Upper lobe of right lung (tissue), 1 donor: ENCODE data around the gene SCARF2. TPM values are rescaled to one million over a fixed set of nuclear protein-coding genes. Genes with fewer than 3 reads are reported as not detected.
"Not testable (repeated sequence)": the region's sequence is repeated elsewhere in the genome, so short reads cannot be mapped to it uniquely, and the experiment has no call there.

Source experiments
- ATAC-seq: fragments of 200-7000 bp; cut with Tn5 transposase; one replicate; pipeline ENCODE4 v1.9.1; 2020; ENCODE audit warnings: mild to moderate bottlenecking, moderate library complexity
- DNase-seq: peaks from one replicate; pipeline ENCODE4 v3.0.0-alpha.2; 2020
- H3K27ac ChIP-seq: fragments of 200-600 bp; one replicate; pipeline ENCODE4 v1.8.0; 2022
- H3K27me3 ChIP-seq: fragments of 200-600 bp; one replicate; pipeline ENCODE4 v1.8.0; 2022; ENCODE audit warnings: mild to moderate bottlenecking
- H3K36me3 ChIP-seq: fragments of 200-600 bp; one replicate; pipeline ENCODE4 v1.8.0; 2022
- H3K4me1 ChIP-seq: fragments of 200-600 bp; one replicate; pipeline ENCODE4 v1.8.0; 2022
- H3K4me3 ChIP-seq: fragments of 200-600 bp; one replicate; pipeline ENCODE4 v1.8.0; 2022; ENCODE audit warnings: mild to moderate bottlenecking
- H3K9me3 ChIP-seq: fragments of 200-600 bp; one replicate; pipeline ENCODE4 v1.8.0; 2022
- intact Hi-C: fragments of 100-400 bp; cut with DNase I; formaldehyde crosslinking; loops from one replicate; pipeline ENCODE4 v1.11.0; 2022
- total RNA-seq: library from RNA; stranded (reverse); fragmentation: NEBNext Ultra II Directional; extraction: Animal tissue kit (Norgen Biotek cat#: 25700); gene quantifications from one replicate; pipeline ENCODE4 v1.2.1, GENCODE V29; 2021
- TF ChIP-seq, protein P1 (sequence below): fragments of 200-600 bp; IDR thresholded peaks from one replicate; pipeline ENCODE4 v1.8.0; 2022; ENCODE audit warnings: antibody characterized with exemption
- donor health status: DM: no; HTN: yes; CAD: no; lungs with severe emphysema.

Gene SCARF2
- total RNA-seq, 1 donor from 2014 or later = 24.0 TPM

DNA sequence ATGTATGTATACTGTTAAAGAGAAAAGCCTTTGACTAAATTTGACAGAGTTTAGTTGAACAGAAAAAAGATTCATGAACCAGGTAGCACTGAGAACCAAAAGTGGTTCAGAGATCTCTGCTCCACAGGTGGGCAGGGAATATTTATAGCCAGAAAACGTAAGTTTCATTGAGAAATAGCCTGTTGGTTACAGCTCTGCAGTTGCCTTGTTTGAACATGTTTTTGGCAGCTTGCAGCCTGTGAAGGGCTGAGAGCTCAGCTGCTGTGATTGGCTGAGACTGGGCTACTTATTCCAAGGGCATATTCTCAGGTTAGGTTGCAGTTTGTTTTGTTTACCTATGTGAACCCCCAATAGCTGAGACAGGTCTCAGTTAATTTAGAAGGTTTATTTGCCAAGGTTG lies 57.1 kb downstream of the SCARF2 start:
- Histone ChIP-seq H3K9me3 (no peaks in the 10 kb centered on the region), H3K4me3 (no peak overlapping the region), H3K27me3 (peaks cover 10% of the 10 kb centered on the region), H3K36me3 (no peaks in the 10 kb centered on the region), H3K27ac (no peak overlapping the region), H3K4me1 (no peaks in the 10 kb centered on the region)
- no peak for DNase-seq
- intact Hi-C loops = no loop called here
- TF ChIP-seq, protein P1, sequence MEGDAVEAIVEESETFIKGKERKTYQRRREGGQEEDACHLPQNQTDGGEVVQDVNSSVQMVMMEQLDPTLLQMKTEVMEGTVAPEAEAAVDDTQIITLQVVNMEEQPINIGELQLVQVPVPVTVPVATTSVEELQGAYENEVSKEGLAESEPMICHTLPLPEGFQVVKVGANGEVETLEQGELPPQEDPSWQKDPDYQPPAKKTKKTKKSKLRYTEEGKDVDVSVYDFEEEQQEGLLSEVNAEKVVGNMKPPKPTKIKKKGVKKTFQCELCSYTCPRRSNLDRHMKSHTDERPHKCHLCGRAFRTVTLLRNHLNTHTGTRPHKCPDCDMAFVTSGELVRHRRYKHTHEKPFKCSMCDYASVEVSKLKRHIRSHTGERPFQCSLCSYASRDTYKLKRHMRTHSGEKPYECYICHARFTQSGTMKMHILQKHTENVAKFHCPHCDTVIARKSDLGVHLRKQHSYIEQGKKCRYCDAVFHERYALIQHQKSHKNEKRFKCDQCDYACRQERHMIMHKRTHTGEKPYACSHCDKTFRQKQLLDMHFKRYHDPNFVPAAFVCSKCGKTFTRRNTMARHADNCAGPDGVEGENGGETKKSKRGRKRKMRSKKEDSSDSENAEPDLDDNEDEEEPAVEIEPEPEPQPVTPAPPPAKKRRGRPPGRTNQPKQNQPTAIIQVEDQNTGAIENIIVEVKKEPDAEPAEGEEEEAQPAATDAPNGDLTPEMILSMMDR = no peak
- ATAC-seq = no peak

DNA sequence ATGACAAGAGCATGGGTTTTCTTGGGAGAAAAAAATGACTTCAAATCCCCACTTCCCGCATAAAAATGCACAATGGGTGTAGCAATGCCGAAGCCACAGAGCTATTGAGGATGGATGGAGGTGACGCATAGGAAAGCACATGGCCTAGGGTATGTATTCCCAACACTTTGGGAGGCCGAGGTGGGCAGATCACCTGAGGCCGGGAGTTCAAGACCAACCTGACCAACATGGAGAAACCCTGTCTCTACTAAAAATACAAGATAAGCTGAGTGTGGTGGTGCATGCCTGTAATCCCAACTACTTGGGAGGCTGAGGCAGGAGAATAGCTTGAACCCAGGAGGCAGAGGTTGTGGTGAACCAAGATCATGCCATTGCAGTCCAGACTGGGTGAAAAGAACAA lies 58.9 kb downstream of the SCARF2 start:
- H3K27ac ChIP-seq, H3K27me3 ChIP-seq, H3K9me3 ChIP-seq, H3K4me3 ChIP-seq, DNase-seq, intact Hi-C loops, ATAC-seq, H3K4me1 ChIP-seq, H3K36me3 ChIP-seq: not testable (repeated sequence)

DNA sequence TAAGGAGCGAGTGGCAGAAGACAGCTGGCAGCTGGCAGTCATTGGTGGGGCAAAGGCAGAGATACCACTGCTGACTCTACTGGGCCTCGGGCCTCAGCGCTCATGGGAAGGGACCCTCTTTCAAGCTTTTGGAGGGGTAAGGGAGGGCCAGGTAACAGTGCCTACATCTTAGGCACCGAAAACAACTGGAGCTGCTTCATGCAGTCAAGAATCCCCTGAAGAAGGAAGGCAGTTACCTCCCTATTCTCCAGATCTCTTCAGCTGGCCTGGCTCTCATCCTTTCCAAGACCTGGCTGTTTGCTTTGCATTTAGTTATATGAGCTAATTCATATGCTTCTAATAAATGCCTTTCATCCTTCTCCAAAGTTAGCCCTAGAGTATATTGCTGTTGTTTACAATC lies 59.5 kb downstream of the SCARF2 start:
- intact Hi-C loops = no loop called here
- Histone ChIP-seq H3K4me1 (no peaks in the 10 kb centered on the region), H3K36me3 (no peaks in the 10 kb centered on the region), H3K9me3 (no peaks in the 10 kb centered on the region), H3K4me3 (no peak overlapping the region), H3K27ac (no peak overlapping the region), H3K27me3 (no peaks in the 10 kb centered on the region)
- ATAC-seq = no peak
- no peak for DNase-seq
- TF ChIP-seq, protein P1 = no peak

DNA sequence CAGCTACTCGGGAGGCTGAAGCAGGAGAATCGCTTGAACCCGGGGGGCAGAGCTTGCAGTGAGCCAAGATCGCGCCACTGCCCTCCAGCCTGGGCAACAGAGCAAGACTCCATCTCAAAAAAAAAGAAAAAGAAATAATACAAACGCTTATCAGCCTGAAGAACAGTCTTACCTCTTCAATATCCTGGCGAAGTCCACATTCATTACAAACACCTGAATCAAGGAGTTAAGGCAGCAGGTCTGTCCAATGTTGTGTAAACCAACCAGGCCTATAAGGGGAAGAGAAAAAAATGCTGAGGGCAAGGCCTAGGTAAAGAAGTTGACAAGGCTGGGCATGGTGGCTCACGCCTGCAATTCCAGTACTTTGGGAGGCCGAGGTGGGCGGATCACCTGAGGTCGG lies 60.6 kb downstream of the SCARF2 start:
- H3K36me3 ChIP-seq, DNase-seq, H3K4me1 ChIP-seq, H3K9me3 ChIP-seq, intact Hi-C loops, H3K4me3 ChIP-seq, ATAC-seq, H3K27me3 ChIP-seq, H3K27ac ChIP-seq: not testable (repeated sequence)

DNA sequence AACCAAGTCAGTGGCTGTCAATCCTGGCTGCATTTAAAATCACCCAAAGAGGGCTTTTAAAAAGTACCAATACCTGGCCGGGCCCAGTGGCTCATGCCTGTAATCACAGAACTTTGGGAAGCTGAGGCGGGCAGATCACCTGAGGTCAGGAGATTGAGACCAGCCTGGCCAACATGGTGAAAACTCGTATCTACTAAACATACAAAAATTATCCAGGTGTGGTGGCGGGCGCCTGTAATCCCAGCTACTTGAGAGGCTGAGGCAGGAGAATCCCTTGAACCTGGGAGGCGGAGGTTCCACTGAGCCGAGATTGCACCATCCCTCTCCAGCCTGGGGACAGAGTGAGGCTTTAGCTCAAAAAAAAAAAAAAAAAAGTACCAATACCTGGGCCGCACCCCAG lies 61.3 kb downstream of the SCARF2 start:
- intact Hi-C loops, H3K27me3 ChIP-seq, DNase-seq, H3K27ac ChIP-seq, H3K4me3 ChIP-seq, H3K4me1 ChIP-seq, H3K36me3 ChIP-seq, H3K9me3 ChIP-seq, ATAC-seq: not testable (repeated sequence)

Other genes with a start within 250 kb of the SCARF2 start
- 9.8 TPM for gene RTN4R, start 169.5 kb downstream of the SCARF2 start, total RNA-seq
- 35.8 TPM for gene DGCR6L, start 117.8 kb downstream of the SCARF2 start, total RNA-seq
- 10.7 TPM for gene ZNF74, start 43.7 kb downstream of the SCARF2 start, total RNA-seq
- gene KLHL22, start 58.0 kb upstream of the SCARF2 start, total RNA-seq = 23.3 TPM
- gene MED15, start 69.8 kb upstream of the SCARF2 start, total RNA-seq = 96.9 TPM